D341Med (cell line): ENCODE data around the gene EFEMP2.

ENCODE experiments used
- DNase-seq: peaks from one replicate; pipeline ENCODE4 v3.0.0; 2012; ENCODE audit warnings: low spot score

EFEMP2 gene

DNA sequence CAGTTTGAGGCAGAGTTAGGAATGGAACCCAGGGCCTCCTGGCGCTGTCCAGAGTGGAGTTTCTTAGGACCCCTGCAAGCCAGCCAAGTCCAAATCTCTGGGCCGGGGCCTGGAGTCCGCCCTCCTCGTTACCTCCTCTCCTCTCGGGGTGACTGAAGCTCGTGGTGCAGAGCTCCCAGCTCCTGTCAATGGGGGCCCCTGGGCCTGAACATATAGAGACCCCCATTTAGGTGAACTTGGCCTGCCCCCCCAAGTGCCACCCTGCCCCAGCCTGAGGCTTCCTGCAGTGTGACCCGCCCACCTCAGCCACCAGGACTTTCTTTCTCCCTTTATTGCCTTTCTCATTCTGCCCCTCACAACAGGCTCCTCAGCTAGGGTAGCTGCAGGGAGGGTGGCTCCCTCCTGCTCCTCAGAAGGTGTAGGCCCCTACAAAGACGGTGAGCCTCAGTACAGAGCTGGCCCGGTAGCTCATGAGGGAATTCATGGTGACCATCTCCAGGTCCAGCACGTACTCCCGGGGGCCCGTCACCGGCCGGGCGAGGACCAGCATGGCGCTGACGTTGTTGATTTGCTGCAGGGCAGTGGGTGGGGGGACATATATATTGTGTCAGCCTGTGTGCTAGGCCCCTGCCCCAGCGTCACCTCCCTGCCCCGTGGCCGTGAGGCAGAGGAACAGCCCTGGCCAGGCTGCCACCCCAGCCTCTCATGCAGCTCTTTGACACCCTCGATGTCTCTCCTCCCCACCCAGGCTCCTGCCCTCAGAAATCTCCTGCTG lies 5.9 kb downstream of the EFEMP2 start:
- DNase-seq: no peak

DNA sequence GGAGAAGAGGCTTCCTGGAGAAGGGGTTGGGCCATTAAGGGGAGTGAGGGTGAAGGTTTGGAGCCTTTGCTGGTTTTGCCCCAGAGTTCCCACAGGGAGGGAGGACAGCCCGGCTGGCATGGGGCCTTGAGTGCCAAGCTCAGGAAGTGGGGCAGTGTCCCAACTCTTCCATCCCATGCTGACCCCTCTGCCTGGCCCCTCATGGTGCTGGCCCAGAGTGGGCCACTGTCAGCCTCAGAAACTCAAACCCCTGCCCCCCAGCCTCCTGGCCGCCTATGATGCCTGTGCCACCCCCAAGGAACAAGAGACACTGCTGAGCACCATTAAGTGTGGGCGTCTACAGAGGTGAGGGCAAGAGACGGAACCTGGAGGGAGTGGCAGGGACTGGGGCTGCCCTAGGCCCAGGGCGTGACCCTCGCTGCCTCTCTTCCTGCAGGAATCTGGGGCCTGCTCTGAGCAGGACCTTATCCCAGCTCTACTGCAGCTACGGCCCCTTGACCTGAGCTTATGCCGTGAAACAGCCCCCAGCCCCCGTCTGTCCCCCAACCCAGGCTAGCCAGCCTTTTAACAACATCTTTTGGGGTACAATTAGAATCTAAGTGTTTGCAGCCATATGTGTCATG lies 6.9 kb downstream of the EFEMP2 start:
- no peak for DNase-seq

DNA sequence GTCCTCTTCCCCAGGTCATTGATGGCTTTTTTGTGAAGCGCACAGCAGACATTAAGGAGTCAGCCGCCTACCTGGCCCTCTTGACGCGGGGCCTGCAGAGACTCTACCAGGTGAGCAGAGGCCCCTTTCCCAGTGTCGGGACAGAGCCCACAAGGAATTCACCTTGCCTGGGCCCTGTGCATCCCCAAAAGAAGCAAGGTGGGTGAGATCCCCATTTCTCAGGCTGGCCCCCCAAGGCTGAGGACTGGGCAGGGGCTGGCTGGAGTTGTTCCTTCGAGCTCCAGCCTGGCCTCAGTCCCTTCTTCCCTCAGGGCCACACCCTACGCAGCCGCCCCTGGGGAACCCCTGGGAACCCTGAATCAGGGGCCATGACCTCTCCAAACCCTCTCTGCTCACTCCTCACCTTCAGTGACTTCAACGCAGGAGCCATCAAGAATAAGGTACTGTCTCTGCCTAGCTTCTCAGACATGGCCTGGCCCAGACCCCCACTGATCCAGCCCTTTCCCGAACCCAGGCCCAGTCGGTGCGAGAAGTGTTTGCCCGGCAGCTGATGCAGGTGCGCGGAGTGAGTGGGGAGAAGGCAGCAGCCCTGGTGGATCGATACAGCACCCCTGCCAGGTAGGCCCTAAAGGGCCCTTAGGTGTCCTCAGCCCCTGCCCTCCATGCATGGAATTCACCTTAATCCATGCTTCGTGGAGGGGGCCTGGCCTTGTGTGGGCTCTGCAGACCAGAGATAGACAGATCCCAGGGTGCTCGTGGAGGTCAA lies 7.7 kb downstream of the EFEMP2 start:
- no peak for DNase-seq

DNA sequence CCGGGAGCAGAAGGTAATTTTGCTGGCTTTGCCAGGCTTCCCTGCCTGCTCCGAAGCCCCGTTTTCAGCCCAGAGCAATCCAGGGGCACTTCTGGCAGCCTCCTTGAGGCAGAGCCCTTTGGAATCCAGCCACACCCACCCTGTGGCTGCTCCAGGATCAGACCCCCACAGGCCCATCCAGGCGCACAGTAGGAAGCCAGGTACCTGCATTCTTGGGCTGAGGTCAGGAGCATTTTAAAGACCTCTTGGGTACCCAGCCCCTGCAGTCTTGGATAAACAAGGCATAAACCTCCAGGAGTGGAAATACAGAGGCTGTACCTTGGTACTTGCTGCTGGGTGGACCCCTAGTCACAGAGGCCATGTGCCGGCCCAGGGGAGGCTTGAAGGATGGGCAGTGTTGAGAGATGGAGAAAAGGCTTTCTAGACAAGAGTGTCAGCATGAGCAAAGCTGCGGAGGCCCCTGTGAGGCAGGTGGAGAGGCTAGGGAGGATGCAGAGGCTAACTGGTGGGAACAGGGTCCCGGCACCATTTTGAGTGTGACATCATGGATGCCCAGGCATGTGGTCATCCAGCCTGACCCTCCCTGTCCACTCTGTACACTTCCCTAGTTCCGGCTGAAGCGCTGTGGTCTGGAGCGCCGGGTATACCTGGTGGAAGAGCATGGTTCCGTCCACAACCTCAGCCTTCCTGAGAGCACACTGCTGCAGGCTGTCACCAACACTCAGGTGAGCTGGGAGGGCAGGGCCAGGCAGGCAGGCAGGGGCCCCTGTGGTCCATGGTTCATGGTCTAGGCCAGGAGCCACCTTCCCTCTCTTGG lies 8.5 kb downstream of the EFEMP2 start:
- no peak for DNase-seq

DNA sequence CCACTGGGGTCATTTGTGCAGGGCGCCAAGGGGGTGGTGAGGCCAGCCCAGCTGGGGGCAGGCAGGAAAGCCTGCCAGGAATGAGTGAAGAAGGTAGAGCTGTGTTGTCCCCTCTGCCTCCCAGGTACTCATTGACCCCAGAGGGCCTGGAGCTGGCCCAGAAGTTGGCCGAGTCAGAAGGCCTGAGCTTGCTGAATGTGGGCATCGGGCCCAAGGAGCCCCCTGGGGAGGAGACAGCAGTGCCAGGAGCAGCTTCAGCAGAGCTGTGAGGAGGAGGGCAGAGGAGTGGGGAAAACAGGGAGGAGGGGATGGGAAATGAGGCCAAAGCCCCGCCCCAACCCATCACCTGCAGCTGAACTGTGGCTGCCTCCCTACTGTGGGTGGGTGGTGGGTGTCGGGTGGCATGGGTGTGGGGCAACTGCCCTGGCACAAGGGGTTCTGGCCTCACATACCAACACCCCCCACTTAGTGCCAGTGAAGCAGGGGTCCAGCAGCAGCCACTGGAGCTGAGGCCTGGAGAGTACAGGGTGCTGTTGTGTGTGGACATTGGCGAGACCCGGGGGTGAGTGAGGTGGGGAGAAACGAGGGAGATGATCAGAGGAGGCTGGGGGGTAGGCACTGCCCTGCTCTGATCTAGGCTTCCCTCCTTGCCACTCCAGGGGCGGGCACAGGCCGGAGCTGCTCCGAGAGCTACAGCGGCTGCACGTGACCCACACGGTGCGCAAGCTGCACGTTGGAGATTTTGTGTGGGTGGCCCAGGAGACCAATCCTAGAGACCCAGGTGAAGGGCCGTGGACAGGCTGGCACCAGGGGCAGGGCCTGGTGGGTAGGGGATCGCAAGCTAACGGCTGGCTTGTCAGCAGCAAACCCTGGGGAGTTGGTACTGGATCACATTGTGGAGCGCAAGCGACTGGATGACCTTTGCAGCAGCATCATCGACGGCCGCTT lies 9.4 kb downstream of the EFEMP2 start:
- no peak for DNase-seq

DNA sequence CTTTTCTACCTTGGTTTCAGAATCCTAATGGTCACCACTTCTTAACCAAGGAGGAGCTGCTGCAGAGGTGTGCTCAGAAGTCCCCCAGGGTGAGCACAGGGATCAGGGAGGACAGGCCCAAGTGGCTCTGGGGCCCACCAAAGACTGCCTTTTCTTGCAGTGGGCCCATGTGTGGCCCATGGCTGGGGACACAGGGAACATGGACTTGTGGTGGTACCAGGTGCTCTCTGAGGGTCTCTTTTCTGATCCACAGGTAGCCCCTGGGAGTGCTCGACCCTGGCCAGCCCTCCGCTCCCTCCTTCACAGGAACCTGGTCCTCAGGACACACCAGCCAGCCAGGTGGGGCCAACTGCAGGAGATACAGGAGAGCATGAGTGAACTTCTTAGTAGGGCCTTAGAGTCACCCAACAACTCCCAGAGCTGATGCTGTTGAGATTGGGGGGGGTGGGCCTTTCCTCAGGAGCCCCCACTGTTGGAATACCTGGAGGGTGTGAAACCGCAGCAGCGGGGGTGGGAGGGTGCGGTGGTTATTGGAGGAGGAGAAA lies 10.3 kb downstream of the EFEMP2 start:
- DNase-seq: no peak

DNA sequence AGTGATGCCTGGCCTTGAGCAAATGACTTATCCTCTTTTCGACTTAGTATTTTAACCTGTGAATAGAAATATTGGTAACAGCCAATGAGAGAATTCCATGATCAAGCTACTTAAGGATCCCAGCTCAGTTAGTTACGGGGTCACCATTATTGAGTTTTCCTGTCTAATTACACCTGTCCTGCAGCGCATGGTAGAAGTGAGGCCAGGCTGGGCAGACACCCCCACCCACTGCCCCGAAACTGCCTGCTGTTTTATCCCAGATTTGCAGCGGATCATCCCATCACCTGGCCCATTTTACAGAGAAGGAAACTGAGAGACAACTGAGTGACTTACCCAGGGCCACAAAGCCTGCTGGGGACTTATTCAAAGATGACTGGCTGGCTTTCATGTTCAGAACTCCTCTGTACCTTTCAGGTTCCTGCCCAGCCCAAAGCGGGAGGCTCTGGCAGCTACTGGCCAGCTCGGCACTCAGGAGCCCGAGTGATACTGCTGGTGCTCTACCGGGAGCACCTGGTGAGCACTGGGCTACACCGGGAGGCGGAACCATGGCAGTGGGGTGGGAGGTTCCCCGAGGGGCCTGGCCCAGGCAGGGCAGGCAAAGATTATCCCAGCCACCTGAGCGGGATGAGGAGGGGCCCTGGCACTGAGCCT lies 10.9 kb downstream of the EFEMP2 start:
- no peak for DNase-seq

DNA sequence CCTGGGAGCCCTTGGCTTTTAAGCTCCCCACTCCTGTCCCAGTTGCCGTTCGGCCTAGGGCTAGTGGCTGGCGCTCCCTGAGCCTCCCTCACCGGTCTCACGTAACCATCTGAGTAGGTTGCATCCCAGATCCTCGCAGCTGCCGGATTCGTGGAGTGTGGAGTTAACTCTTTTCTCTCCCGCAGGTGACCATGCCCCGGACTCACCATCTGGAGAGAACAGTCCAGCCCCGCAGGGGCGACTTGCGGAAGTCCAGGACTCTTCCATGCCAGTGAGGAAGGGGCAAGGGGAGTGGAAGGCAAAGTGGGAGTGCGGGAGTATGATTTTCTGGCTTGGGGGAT lies 11.5 kb downstream of the EFEMP2 start:
- DNase-seq: no peak

DNA sequence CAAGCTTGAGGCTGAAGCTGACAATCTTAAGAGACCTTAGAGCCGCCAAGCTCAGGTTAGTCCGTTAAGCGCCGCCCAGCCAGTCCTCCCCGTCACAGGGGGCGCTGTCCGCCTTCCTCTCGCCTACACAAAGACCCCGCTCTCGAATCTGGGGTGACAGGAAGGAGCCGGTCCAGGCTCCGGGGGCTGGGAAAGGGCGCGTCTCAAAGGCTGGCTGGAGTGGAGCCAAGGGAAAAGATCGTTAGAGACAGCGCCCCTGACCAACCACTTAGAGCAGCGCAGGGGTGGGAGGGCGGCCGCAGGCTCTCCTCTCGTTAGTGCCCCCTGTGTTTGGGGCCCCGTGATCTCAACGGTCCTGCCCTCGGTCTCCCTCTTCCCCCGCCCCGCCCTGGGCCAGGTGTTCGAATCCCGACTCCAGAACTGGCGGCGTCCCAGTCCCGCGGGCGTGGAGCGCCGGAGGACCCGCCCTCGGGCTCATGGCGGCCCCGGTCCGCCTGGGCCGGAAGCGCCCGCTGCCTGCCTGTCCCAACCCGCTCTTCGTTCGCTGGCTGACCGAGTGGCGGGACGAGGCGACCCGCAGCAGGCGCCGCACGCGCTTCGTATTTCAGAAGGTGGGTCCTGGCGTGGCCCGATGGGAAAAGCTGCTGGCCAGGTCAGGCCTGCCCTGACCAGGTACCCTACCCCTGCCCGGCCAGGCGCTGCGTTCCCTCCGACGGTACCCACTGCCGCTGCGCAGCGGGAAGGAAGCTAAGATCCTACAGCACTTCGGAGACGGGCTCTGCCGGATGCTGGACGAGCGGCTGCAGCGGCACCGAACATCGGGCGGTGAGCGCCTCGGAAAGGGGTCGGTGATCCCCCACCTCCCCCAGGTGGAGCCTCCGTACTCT lies 12.1 kb downstream of the EFEMP2 start, which contains the start of gene MUS81:
Gene MUS81 (plus strand): TSS at position 156 of the 887 bp plus-strand sequence. CDS start 321 bp downstream, at position 477.
- peak; percentile 89 for DNase-seq

DNA sequence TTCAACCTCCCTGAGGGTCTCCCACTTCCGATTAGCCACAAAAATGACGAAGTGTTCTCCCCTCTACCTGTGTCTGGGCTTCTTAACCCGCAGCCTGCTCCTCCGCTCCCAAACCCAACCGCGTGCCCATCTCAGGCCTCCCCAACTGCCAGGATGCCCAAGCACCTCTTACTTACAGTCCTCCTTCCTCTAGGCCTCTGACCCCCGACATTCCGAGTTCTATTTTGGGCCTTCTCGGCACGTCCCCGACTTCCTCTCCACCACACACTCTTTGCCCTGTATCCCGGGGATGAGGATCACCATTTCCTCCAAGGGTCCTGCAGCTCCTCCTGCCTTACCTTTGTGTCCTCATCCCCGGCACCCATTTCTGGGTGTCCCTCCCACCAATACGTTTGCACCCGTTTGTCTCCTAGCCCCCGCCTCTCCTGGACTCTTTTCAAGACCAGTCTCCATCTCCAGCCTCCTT lies 12.8 kb downstream of the EFEMP2 start:
- no peak for DNase-seq

DNA sequence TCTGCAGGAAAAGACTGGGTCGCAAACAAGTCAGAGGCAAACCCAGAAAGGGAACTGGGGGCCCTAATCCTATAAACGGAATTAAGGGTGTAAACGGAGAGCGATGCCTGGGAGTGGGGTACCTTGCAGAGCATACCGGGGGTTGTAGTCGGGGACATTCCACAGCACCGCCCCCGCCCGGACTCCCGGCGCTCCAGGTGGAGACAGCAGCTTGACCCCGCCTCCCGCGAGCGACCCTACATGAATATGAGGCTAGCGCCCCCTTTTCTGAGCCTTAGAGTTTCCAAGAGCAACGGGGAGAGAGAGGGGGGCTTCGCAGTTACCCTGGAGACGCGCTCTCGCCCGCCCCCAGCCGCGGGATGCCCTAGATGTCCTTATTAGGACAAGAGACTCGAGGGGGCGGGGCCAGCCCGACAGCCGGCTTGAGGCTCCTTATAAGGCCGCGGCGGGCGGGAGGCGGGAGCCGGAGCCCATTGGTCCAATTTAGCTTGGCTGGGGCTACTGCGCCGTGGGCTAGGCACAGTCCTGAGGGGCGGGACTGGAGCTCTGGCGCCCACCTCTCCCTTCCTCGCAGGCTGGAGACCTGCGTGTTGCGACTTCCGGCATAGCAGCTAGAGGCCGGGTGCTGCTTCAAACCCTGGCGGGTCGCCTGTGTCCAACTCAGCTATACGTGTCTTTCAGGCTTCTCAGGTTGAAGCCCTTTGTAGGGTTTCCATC lies 13.3 kb downstream of the EFEMP2 start:
- peak; percentile 91 for DNase-seq

DNA sequence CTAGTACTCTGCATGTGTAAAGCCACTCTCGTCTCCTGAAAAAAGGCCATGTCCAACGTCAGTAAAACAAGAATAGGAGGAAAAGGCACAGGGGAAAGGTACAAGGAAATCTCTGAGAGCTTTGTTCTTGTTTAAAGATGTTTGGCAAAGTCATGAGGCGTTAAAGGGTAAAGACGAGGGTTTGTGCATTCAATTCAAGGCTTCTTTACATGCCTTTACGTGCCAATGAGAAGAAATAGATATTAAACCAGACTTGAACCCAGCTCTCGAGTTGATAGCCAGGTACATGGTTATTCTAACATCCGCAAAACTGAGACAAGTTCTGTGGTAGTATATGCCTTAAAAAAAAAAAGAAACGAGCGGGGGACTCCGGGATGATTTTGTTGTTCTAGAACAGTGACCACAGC lies 13.9 kb downstream of the EFEMP2 start:
- DNase-seq: no peak

DNA sequence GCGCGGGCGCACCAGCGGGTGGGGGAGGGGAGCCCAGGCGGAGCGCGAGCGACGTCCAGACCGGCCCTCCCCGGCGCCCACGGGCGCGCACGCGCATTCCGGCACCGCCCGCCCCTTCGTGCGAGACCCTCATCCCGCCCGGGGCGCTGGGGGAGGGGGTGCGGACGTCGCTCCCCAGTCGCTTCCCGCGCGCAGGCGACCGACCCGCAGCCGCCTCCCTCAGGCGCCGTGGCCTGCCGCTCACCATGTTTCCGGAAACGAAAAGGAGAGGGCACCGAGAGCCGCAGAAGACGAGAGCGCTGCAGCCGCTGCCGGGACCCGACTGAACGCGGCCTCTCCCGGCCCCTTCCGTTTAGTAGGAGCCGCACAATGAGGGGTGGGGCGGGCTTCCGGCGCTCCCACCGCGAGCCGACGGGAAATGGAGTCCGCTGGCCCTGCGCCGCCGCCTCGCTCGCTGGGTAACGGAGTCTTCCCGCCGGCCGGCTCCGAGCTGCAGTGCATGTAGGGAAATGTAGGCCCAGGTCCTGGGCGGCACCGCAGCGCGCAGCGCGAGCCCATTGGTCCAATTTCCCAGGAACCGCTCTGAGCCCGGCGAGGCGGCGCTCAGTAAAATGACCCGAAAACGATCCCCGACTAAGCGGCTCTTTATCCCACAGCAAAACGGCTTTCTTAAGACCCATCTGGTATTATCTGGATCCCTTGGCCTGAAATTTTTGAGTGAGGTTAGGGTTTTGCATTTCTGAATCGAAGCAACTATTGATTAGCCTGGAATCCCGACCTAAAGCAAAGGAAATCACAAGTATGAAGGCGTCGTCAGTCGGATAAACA lies 14.5 kb downstream of the EFEMP2 start, which contains the start of gene CFL1:
Gene CFL1 (minus strand): TSS at position 328 of the 828 bp plus-strand sequence. CDS start 81 bp downstream, at position 247.
- peak; percentile 88 for DNase-seq

DNA sequence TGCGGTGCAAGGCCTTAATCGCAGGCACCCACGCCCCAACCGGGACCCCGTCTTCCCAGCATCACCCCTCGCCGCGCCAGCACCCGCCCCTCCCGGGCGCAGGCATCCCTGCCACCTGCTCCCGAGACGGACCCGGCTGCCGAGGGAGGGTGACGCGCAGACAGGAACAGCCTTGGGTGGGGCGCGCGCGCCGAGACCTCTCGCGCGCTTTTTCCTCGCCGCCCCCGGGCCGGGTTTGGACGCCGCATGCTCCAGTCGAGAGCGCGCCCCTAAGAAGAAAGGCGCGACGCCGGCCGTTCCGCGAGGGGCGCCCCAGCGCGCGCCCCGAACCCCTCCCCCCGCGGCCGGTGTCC lies 15.1 kb downstream of the EFEMP2 start:
- no peak for DNase-seq

DNA sequence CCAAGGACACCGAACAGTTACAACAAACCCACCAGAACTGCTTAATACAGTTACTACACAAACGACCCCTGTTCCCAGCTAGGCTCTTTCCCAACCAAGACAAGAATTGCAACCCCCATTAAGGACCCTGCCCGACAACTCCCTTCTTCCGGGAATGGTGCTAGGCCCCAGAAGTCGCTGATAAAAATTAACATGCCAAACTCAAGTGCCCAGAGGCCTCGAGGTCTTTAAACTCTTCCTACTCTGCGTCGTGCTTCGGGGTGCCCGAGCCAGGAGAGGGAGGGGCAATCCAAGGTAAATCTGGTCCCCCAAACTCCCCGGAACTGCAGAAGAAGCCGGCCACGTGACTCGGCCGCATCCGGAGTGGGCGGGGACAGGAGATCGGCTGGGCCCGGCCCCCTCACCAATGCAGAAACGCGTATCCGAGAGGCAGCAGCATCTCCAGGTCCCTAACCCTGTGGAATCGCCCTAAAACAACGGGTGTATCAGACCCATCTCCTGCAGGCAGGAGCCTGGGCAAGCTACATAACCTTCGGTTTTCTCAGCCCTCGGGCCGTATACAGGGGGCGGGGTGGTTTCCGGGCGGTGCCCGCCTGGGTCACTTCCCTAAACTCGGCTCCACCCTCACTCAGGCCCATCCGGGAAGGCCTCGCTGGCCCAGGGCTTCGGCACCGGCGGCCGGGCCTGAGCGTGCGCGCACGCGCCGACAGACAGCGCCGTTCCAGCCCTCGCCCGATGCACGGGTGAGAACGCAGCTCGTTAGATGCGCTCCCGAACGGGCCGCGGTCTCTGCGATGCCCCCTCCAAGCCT lies 15.7 kb downstream of the EFEMP2 start:
- DNase-seq: peak; percentile 71

DNA sequence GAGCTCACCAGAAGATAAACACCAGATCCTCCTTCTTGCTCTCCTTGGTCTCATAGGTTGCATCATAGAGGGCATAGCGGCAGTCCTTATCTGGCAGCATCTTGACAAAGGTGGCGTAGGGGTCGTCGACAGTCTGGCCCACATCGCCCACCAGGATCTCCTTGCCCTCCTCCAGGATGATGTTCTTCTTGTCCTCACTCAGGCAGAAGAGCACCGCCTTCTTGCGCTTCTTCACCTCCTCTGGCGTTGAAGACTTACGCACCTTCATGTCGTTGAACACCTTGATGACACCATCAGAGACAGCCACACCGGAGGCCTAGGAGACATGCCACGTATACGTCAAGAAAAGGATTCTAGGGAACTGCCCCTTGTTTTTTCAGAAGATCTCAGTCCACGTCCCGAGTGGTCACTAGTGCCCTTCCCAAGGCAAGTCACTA lies 16.7 kb downstream of the EFEMP2 start:
- no peak for DNase-seq
